Measurements from ENCODE around the gene MEF2D.

DNA sequence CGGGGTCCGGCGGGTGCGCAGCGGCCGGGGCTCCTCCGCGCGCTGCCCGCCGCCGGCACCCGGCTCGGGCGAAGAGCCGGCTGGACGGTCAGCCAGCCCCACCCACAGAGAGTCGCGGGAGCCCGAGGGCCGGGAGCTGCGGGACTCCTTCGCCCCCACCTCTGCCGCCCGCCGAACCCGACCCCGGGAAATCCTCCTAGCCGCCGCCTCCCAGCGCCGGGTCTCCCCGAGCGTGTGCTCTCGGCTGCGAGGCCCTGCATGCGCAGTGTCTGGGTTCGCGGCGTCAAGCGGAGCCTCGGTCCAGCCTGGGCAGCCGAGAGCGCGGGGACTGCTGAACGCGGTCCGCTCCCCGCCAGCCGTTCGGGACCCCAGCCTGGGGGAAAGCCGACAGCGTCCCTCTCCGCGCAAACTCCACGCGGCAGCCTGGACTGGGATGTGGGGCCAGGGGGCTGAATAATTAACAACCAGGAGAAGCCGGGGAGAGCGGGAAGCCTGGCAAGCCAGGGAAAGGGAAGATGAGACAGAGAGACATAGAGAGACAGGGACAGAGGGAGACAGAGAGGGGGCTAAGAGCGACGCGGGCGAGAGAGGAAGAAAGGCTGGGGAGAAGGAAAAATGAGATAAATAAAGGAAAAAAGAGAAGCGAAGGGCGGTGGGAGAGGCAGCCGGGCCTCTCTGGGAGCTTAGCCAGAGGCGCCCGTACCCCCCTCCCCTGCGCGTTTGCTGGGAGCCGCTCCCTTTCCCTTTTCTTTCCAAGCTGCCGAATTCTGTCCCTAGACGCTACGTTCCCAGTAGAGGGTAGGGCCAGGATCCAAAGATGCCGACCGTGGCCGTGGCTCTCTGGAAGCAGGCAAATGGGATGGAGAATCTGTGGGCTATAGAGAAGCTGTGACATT is 64.2 kb downstream of the MEF2D start:
- TF ChIP-seq, protein P1, sequence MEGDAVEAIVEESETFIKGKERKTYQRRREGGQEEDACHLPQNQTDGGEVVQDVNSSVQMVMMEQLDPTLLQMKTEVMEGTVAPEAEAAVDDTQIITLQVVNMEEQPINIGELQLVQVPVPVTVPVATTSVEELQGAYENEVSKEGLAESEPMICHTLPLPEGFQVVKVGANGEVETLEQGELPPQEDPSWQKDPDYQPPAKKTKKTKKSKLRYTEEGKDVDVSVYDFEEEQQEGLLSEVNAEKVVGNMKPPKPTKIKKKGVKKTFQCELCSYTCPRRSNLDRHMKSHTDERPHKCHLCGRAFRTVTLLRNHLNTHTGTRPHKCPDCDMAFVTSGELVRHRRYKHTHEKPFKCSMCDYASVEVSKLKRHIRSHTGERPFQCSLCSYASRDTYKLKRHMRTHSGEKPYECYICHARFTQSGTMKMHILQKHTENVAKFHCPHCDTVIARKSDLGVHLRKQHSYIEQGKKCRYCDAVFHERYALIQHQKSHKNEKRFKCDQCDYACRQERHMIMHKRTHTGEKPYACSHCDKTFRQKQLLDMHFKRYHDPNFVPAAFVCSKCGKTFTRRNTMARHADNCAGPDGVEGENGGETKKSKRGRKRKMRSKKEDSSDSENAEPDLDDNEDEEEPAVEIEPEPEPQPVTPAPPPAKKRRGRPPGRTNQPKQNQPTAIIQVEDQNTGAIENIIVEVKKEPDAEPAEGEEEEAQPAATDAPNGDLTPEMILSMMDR (IDR thresholded peaks at IDR 0.05) = no peak
- TF ChIP-seq POLR2A (IDR thresholded peaks at IDR 0.05) = no peak

Measured in right lobe of liver (tissue), 4 donors.